Natural killer cell treated with Interleukin-12 subunit alpha and Interleukin-12 subunit beta and Interleukin-15 and Interleukin-18, amount 100 ng/mL, for 72 hours (primary cell): ENCODE results near the gene TBR1. TPM values are rescaled to one million over a fixed set of nuclear protein-coding genes. Genes with fewer than 3 reads are reported as not detected.
A peak's percentile ranks its signal among the peaks of the same experiment; 100 is the strongest.

Source experiments
- ATAC-seq, 2 donors: fragments of 150-1000 bp; cut with Tn5 transposase in 1 of 2; sonication (Bioruptor Pico), chemical (Tn5 transposase) in 1 of 2; 2 replicates each; pipeline ENCODE4 v1.10.0; 2021
- DNase-seq: peaks from one replicate; pipeline ENCODE4 v3.0.0; 2022; ENCODE audit warnings: low spot score
- H3K27ac Mint-ChIP-seq, 2 donors: 1 replicate in 1 of 2; 2 replicates in 1 of 2; pipeline ENCODE4 v1.8.0; 2022; ENCODE audit warnings: mixed read lengths in 2 of 2, mild to moderate bottlenecking in 1 of 2, moderate library complexity in 1 of 2
- H3K27me3 Mint-ChIP-seq, 2 donors: 1 replicate in 1 of 2; 2 replicates in 1 of 2; pipeline ENCODE4 v1.8.0; 2022; ENCODE audit warnings: mixed read lengths in 2 of 2
- H3K36me3 Mint-ChIP-seq: one replicate; pipeline ENCODE4 v1.8.0; 2022; ENCODE audit warnings: mixed read lengths
- H3K4me1 Mint-ChIP-seq, 2 donors: 1 replicate in 1 of 2; 2 replicates in 1 of 2; pipeline ENCODE4 v1.8.0; 2022; ENCODE audit warnings: low read depth in 2 of 2, mixed read lengths in 2 of 2, mild to moderate bottlenecking in 1 of 2
- H3K4me3 Mint-ChIP-seq: one replicate; pipeline ENCODE4 v1.8.0; 2022; ENCODE audit warnings: mixed read lengths
- H3K9me3 Mint-ChIP-seq: 2 replicates; pipeline ENCODE4 v1.8.0; 2022; ENCODE audit warnings: mixed read lengths
- total RNA-seq, 2 donors: library from RNA; stranded (reverse); gene quantifications; one replicate each; pipeline ENCODE4 v1.2.3, GENCODE V29; 2022

Gene TBR1
- total RNA-seq, 2 donors from 2014 or later = 0.05 TPM; not detected in 1

- Mint-ChIP-seq H3K4me1 (peaks cover 41 to 42% of the 10 kb centered on the region in 2 donors), H3K9me3 (no peaks in the 10 kb centered on the region), H3K4me3 (peak overlapping the region; percentile 86), H3K27me3 (peaks cover 62 to 91% of the 10 kb centered on the region in 2 donors), H3K36me3 (peaks cover 5% of the 10 kb centered on the region), H3K27ac (no peak overlapping the region)
- DNase-seq = no peak
- ATAC-seq = no peak
Measured at GRCh38 chr2:161418275-161418714, 2.2 kb downstream of the TBR1 start.

- DNase-seq (no peak), ATAC-seq (peak; percentile 31 to 50)
- peaks cover 38% of the 10 kb centered on the region in 2 donors for H3K4me1 Mint-ChIP-seq
Measured at GRCh38 chr2:161418715-161419637, 2.9 kb downstream of the TBR1 start.

GRCh38 chr2:161419638-161420190, 3.6 kb downstream of the TBR1 start:
- ATAC-seq = no peak
- Mint-ChIP-seq H3K36me3 (peaks cover 6% of the 10 kb centered on the region), H3K27ac (no peak overlapping the region), H3K4me3 (no peak overlapping the region), H3K27me3 (peaks cover 64 to 92% of the 10 kb centered on the region in 2 donors), H3K9me3 (no peaks in the 10 kb centered on the region), H3K4me1 (peaks cover 44 to 45% of the 10 kb centered on the region in 2 donors)
- DNase-seq = no peak

More at GRCh38 chr2:161418715-161419637, 2.9 kb downstream of the TBR1 start:
- Mint-ChIP-seq H3K27me3 (peaks cover 58 to 86% of the 10 kb centered on the region in 2 donors), H3K27ac (no peak overlapping the region), H3K9me3 (no peaks in the 10 kb centered on the region), H3K4me3 (no peak overlapping the region), H3K36me3 (no peaks in the 10 kb centered on the region)

- peaks cover 39 to 40% of the 10 kb centered on the region in 2 donors for H3K4me1 Mint-ChIP-seq
- DNase-seq (no peak), ATAC-seq (no peak)
- H3K27ac Mint-ChIP-seq = no peak overlapping the region
- no peaks in the 10 kb centered on the region for H3K9me3 Mint-ChIP-seq
- H3K36me3 Mint-ChIP-seq = peaks cover 8% of the 10 kb centered on the region
- no peak overlapping the region for H3K4me3 Mint-ChIP-seq
- H3K27me3 Mint-ChIP-seq = peaks cover 67 to 91% of the 10 kb centered on the region in 2 donors
Measured at GRCh38 chr2:161420406-161421074, 4.4 kb downstream of the TBR1 start.

- H3K4me1 Mint-ChIP-seq = peaks cover 28 to 31% of the 10 kb centered on the region in 2 donors
- no peaks in the 10 kb centered on the region for H3K9me3 Mint-ChIP-seq
- H3K27me3 Mint-ChIP-seq = peaks cover 63 to 91% of the 10 kb centered on the region in 2 donors
- no peak overlapping the region for H3K27ac Mint-ChIP-seq
- no peak overlapping the region for H3K4me3 Mint-ChIP-seq
- H3K36me3 Mint-ChIP-seq = peaks cover 14% of the 10 kb centered on the region
- DNase-seq (no peak), ATAC-seq (no peak)
Measured at GRCh38 chr2:161421686-161422085, 5.6 kb downstream of the TBR1 start.

- ATAC-seq = no peak
- no peak for DNase-seq
- Mint-ChIP-seq H3K36me3 (peaks cover 21% of the 10 kb centered on the region), H3K27me3 (peaks cover 60 to 90% of the 10 kb centered on the region in 2 donors), H3K27ac (no peak overlapping the region), H3K4me1 (peaks cover 20 to 26% of the 10 kb centered on the region in 2 donors), H3K4me3 (no peak overlapping the region), H3K9me3 (no peaks in the 10 kb centered on the region)
Measured at GRCh38 chr2:161422816-161423403, 6.8 kb downstream of the TBR1 start.

GRCh38 chr2:161423421-161424393, 7.6 kb downstream of the TBR1 start:
- Mint-ChIP-seq H3K27ac (no peak overlapping the region), H3K27me3 (peaks cover 56 to 85% of the 10 kb centered on the region in 2 donors), H3K9me3 (no peaks in the 10 kb centered on the region), H3K4me3 (peak overlapping the region; percentile 67), H3K4me1 (peaks cover 18 to 23% of the 10 kb centered on the region in 2 donors), H3K36me3 (peaks cover 21% of the 10 kb centered on the region)
- ATAC-seq (peak; percentile 48 to 69), DNase-seq (no peak)

GRCh38 chr2:161424394-161424769, 8.3 kb downstream of the TBR1 start:
- Mint-ChIP-seq H3K9me3 (no peaks in the 10 kb centered on the region), H3K36me3 (peaks cover 21% of the 10 kb centered on the region), H3K4me1 (peaks cover 18 to 19% of the 10 kb centered on the region in 2 donors), H3K4me3 (peak overlapping the region; percentile 67), H3K27me3 (peaks cover 52 to 85% of the 10 kb centered on the region in 2 donors), H3K27ac (peak overlapping the region in 1 of 2 donors; percentile 2)
- ATAC-seq (no peak), DNase-seq (no peak)

- peak overlapping the region; percentile 67 for H3K4me3 Mint-ChIP-seq
- peaks cover 55 to 85% of the 10 kb centered on the region in 2 donors for H3K27me3 Mint-ChIP-seq
- peaks cover 18 to 19% of the 10 kb centered on the region in 2 donors for H3K4me1 Mint-ChIP-seq
- no peak for ATAC-seq
- peak overlapping the region in 1 of 2 donors; percentile 2 for H3K27ac Mint-ChIP-seq
- H3K9me3 Mint-ChIP-seq = no peaks in the 10 kb centered on the region
- H3K36me3 Mint-ChIP-seq = peaks cover 21% of the 10 kb centered on the region
- DNase-seq = no peak
Measured at GRCh38 chr2:161424891-161425727, 9.0 kb downstream of the TBR1 start.

- Mint-ChIP-seq H3K4me3 (no peak overlapping the region), H3K27ac (no peak overlapping the region), H3K4me1 (peaks cover 14 to 19% of the 10 kb centered on the region in 2 donors), H3K27me3 (peaks cover 54 to 80% of the 10 kb centered on the region in 2 donors), H3K9me3 (no peaks in the 10 kb centered on the region), H3K36me3 (peaks cover 21% of the 10 kb centered on the region)
- ATAC-seq (no peak), DNase-seq (no peak)
Measured at GRCh38 chr2:161425728-161426454, 9.8 kb downstream of the TBR1 start.

GRCh38 chr2:161426455-161426921, 10.4 kb downstream of the TBR1 start:
- peaks cover 21% of the 10 kb centered on the region for H3K36me3 Mint-ChIP-seq
- no peak for DNase-seq
- H3K4me1 Mint-ChIP-seq = peaks cover 14 to 19% of the 10 kb centered on the region in 2 donors
- H3K27ac Mint-ChIP-seq = no peak overlapping the region
- H3K4me3 Mint-ChIP-seq = peak overlapping the region; percentile 26
- ATAC-seq = no peak
- H3K9me3 Mint-ChIP-seq = no peaks in the 10 kb centered on the region
- H3K27me3 Mint-ChIP-seq = peaks cover 54 to 79% of the 10 kb centered on the region in 2 donors
